GM19035 (cell line): ENCODE measurements around the gene ENTHD1.
"Not testable (repeated sequence)": the region's sequence is repeated elsewhere in the genome, so short reads cannot be mapped to it uniquely, and the experiment has no call there.

Experiments
- ATAC-seq: cut with Tn5 transposase; IDR thresholded peaks from one replicate; pipeline ENCODE4 v1.9.1; 2021; ENCODE audit not compliant: unreplicated experiment

The ENTHD1 gene

DNA sequence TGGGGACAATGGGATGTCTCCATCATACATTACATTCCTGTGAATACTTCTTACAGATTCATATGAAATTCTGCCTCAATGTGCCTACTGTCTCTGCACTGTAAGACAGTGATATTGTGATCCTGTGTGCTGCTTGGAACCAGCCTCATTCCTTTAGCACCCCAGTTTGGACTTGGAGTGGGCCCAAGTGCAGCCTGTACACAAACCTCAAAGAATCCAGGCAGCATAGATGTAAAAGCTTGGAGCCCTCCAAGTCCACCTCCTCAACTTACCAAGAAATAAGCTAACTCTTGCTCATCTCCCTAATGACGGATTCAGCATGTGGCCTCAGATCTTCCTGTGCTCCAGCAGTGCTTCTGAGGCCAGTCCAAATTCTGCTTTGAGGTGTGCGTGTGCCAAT, 31.7 kb upstream of the ENTHD1 start:
- no peak for ATAC-seq

- ATAC-seq: no peak
Measured at GRCh38 chr22:39924286-39924685, 30.7 kb upstream of the ENTHD1 start.

GRCh38 chr22:39923696-39924095, 30.1 kb upstream of the ENTHD1 start:
- no peak for ATAC-seq

- no peak for ATAC-seq
Measured at GRCh38 chr22:39920134-39920743, 26.7 kb upstream of the ENTHD1 start.

DNA sequence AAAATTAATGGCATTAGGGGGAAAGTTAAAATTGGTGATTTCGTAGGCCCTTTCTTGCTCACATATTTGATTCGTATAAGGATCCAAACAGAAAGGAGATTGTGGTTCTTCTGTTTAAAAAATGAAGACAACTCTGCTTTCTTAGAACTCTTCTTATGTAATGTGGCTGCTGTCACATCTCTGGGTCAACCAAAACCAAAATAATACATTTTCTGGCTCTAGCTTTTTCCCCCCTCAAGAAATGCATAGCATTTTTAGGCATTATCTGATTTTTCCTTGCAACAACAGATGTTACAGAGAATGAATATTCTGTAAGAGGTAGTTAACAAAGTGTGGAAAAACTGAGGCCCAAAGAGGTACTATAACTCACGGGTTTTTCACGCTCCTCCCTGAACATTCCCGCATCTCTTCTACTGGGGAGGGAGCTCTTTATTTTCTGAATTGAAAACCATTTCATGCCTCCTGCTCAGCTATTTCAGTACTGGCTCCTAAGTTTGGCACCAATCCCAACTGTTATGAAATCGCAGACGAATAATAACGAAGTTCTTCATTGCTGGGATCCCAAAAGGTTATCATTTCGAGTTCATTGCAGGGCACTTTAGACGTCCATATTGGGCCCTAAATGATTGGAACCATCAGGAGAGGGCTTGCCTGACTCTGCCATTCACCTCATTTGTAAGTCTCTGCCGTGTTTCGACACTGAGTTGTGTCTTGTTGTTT, 24.4 kb upstream of the ENTHD1 start:
- ATAC-seq: no peak

DNA sequence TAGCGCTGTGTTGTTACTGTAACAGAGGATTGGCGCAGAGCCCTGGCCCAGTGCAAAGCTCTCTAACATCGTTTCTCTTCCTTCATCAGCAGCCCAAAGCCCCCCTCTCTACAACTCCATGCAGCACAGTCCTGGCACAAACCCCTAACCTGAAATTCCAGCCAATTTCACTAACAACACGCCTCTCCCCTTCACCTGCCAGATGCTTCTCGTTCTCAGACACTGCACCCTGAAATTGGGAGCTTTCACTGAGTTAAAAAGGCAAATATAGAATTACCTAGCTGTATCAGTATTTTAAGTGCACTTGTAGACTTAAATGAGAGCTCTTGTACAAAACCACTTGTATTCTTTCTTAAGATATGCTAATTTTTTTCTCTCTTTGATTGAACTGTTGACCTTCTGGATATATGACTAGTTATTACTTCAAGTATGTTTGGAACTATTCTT, 23.7 kb upstream of the ENTHD1 start:
- no peak for ATAC-seq

GRCh38 chr22:39916496-39916895, 22.9 kb upstream of the ENTHD1 start:
- ATAC-seq: no peak

DNA sequence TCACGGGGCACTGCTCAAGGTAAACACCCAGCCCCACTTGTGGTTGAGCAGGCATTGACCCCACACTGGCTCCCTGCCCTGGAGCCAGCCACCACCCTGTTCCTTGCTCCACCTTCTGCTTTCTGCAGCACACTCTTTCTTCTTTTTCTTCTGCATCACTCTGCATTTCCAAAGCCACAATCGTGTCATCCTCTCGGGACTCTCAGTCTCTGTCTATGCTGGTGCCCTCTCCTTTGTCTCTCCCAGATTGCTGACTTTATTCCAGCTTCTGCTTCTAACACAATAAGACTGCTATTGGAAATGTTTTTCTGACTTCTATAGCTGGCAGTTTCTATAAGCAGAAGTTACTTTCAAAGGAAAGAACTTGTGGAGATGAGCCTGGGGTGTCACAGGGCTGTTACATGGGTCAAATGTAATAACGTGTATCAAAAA, 21.8 kb upstream of the ENTHD1 start:
- ATAC-seq: no peak

DNA sequence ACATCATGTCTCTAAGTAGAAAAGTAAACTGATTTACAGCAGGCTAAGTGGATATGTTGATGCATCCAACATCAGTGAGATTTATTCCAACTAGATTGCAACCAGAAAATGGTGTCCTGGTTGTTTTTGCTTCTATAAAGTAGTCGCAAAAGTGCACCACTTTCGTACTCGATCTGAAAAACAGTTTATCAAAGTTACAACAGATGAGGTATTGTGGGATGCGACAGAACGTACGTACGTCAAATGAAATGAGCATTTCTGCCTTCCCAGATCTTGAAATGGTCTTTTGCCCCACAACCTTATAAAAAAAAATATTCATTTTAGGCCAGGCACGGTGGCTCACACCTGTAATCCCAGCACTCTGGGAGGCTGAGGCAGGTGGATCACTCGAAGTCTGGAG, 21.0 kb upstream of the ENTHD1 start:
- no peak for ATAC-seq

- no peak for ATAC-seq
Measured at GRCh38 chr22:39913886-39914285, 20.3 kb upstream of the ENTHD1 start.

DNA sequence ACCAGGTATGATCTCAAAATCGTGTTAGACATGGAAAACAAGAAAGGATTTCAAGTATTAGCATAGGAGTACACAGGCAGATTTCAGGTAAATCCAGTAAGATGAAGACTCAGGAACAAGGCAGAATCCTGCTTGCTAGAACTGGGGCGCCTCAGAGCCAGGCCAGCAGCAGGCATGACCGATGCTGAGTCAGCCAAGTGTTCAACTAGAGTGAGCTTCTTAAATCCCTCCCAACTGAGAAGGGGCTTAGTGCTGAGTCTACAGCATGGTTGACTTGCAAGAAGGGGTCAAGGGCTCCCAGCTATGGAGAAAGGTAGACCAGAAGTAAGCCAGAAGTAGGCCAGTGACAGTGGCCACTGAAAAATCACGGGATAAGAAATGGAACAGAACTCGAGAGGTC, 19.8 kb upstream of the ENTHD1 start:
- no peak for ATAC-seq

- ATAC-seq: no peak
Measured at GRCh38 chr22:39910876-39911613, 17.5 kb upstream of the ENTHD1 start.

DNA sequence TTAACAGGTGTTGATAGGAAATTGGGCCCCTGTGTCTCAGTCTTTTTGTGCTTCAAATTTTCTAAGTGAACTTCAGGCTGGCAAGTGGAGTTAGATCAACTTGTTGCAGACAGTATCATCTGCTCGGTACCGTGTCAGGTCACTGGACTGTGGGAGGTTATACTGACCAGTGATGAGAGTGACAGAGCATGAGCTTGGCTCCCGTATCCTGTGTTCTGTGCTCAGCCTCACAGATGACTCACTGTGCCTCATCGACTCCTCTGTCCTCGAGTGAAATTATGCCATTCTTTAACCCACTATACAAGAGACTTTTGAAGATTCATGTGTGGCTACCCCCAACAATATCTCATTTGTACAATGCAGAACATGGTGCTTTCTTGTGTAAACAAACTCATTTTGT, 15.2 kb upstream of the ENTHD1 start:
- ATAC-seq: no peak

GRCh38 chr22:39908136-39908535, 14.6 kb upstream of the ENTHD1 start:
- ATAC-seq: no peak

GRCh38 chr22:39907605-39908097, 14.1 kb upstream of the ENTHD1 start:
- no peak for ATAC-seq

- ATAC-seq: no peak
Measured at GRCh38 chr22:39907047-39907446, 13.5 kb upstream of the ENTHD1 start.

DNA sequence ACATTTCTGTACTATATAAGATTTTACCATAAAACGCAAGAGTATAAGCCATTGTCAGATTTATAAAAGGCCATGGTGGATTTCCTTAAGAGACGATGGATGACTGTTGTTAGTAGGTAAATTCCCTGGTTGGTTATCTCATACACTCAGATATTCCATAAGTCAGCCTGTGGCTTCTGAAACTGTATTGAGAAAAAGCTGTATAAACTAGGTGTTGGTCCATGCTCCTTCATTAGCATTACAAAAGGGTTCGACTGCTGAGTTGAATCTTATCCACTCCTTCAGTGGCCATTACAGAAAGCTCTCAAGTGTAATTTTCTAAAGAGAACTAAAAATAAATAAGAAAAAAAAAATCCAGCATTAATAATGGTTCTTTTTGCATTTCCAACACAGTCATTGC, 12.6 kb upstream of the ENTHD1 start:
- no peak for ATAC-seq

DNA sequence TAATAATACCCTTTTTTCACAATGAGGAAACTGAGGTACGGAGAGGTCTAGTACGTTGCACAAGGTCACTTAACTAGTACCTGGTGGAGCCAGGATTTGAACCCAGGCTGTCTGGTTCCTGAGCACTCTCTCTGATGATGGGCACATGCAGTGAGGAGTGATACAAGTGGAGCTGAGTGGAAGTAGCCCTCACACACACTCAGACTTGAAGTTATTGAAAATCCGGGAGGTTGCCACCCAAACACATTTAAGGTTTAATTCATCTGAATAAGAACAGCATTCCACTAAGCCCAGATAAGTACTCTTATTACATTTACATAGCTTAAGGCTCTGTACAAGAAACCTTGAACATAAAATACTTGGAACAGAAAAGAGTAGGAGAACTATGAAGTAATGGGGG, 12.1 kb upstream of the ENTHD1 start:
- ATAC-seq: no peak

GRCh38 chr22:39904862-39905261, 11.3 kb upstream of the ENTHD1 start:
- no peak for ATAC-seq

GRCh38 chr22:39904024-39904423, 10.5 kb upstream of the ENTHD1 start:
- not testable (repeated sequence) for ATAC-seq

- ATAC-seq: no peak
Measured at GRCh38 chr22:39901565-39902146, 8.1 kb upstream of the ENTHD1 start.
